ENCODE measurements around the gene ANKRD52.

ANKRD52 gene

DNA sequence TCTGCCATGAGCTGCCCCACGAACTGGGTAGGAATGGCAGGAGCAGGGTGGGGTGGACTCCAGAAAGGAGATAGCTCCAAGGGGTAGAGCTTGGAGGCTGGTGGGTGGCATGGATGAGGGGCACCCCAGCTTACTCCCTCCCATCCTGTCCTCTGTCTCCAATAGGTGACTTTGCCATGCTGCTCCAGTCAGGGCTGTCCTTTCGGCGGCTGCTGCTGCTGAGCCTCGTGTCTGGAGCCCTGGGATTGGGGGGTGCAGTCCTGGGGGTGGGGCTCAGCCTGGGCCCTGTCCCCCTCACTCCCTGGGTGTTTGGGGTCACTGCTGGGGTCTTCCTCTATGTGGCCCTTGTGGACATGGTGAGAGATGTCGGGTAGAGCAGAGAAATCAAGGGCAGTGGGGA lies 21.2 kb downstream of the ANKRD52 start:
- DNase-seq = no peak

- DNase-seq = no peak
Measured at GRCh38 chr12:56236091-56236490, 22.1 kb downstream of the ANKRD52 start.

- DNase-seq = no peak
Measured at GRCh38 chr12:56234746-56235436, 23.3 kb downstream of the ANKRD52 start.

DNA sequence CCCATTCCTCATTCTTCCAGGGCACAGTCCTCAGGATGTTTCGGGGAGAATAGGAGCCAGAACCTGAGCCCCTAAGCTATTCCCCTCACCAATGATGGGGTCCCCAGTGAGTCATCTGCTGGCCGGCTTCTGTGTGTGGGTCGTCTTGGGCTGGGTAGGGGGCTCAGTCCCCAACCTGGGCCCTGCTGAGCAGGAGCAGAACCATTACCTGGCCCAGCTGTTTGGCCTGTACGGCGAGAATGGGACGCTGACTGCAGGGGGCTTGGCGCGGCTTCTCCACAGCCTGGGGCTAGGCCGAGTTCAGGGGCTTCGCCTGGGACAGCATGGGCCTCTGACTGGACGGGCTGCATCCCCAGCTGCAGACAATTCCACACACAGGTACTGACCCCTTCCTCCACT lies 27.0 kb downstream of the ANKRD52 start:
- no peak for DNase-seq

DNA sequence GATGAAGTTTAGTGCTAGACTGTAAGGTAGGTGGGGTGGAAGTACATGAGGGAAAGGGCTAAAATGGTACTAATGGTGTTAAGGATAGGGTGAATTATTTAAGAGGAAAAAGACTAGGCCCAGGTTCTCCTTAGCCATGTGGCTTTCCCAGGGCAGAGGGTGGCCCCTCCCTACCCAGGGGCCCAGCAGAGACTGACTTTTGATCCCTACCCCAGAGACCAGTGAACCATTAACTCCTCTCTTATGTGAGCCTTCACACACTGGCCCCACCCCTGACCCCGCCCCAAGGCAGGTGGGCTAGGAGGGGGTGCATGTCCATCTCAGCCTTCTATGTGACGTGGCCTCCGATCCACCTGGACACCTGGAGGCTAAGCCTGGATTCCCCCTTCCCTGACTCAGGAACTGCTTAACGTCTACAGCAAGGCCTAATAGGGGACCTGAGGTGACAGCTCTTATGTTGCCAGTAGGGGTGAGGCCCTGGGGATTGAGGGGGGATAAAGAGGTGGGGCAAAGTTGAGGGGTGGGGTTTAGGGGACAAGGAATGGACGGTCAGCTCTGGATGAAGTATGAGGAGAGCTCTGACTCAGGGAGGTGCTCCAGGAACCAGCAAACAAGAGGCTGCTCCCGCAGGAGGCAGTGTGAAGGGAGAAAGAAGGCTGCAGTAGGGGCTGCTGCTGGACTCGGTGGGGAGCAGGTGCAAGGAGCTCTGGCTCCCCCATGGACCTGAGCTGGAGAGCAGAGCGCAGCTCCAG lies 27.6 kb downstream of the ANKRD52 start:
- DNase-seq = no peak

GRCh38 chr12:56229916-56230431 lies 28.2 kb downstream of the ANKRD52 start, which contains the start of gene SLC39A5:
SLC39A5 (plus strand) TSS chr12:56230051; CDS start chr12:56231275, 1,224 bp downstream.
- DNase-seq = no peak

DNA sequence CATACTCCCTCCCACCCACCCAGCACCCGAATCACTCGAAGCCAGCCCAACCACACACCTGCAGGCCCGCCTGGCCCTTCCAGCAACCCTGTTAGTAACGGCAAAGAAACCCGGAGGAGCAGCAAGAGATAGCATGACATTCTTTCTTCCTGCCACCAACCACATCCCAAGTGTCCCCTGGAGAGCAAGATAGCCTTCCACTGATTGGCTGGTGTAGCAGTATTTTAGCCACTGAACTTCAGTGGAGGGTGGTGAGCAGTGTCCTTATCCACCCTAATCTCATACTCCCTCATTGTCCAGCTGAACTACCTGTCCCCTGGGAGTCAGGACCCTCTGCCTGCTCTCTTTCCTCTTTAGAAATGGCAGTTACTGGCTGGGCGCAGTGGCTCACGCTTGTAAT lies 29.1 kb downstream of the ANKRD52 start:
- DNase-seq = no peak

DNA sequence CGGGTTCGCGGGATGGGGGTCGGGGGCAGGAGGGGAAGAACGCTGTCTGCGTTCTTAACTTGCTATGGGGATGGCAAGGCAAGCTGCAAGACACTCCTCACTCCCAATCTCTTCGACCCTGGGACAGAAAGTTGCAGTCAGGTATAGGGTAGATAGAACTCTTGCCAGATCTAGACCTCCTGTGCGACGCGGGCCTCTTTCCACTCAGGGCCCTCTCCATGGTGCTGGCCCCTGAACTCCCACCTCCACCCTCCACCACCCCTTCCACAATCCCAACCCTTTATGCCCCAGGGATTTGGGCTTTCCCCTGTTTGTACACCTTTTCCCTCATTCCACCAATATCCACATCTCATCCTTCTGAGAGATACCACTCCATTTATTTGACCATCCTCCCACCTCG lies 33.2 kb downstream of the ANKRD52 start:
- DNase-seq = no peak

- DNase-seq = peak; percentile 96
Measured at GRCh38 chr12:56224102-56224701, 34.0 kb downstream of the ANKRD52 start, which contains the start of gene NABP2. NABP2 (plus strand) TSS chr12:56224342; CDS start chr12:56224857, 515 bp downstream.

- no peak for DNase-seq
Measured at GRCh38 chr12:56223571-56224101, 34.5 kb downstream of the ANKRD52 start.

- DNase-seq = no peak
Measured at GRCh38 chr12:56222531-56222895, 35.7 kb downstream of the ANKRD52 start.

GRCh38 chr12:56221757-56222530 lies 36.2 kb downstream of the ANKRD52 start, which contains the start of gene RNF41:
RNF41 (minus strand) TSS chr12:56221922; CDS start chr12:56214047, 7,875 bp downstream.
- DNase-seq = peak; percentile 91

GRCh38 chr12:56221232-56221756 lies 36.9 kb downstream of the ANKRD52 start:
- DNase-seq = no peak

DNA sequence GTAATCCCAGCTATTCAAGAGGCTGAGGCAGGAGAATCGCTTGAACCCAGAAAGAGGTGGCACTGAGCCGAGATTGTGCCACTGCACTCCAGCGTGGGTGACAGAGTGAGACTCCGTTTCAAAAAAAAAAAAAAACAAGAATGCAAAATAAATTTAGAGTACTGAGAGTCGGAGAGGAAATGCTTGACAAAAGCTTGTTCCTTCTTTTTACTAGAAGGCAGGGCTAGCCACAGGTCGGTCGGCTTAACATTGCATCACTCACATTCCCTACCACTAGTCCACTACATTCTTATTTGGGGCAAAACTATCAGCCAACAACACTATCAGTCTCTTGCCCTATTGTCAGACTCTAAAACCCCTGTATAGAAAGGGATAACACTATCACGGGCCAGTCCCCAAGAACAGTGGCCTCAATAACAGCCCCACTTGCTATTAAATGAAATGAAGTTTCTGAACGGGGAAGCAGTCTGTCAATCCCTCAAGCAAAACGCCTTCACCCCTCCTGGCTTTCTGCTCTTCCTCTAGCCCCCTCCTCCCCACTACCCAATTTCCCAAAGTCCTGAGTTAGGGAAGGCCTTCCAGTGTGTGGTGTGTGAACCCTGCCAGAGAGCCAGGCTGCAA lies 37.5 kb downstream of the ANKRD52 start:
- DNase-seq = no peak

DNA sequence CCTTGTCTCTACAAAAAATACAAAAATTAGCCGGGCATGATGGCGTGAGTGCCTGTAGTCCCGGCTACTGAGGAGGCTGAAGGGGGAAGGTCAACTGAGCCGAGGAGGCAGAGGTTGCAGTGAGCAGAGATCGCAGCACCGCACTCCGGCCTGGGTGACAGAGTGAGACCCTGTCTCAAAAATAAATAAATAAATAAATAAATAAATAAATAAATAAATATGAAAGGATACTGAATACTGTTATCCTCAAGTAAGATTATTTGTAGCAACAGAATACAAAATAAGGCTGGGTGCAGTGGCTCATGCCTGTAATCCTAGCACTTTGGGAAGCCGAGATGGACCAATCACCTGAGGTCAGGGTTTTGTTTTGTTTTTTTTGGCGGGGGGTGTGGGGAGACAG lies 38.3 kb downstream of the ANKRD52 start:
- no peak for DNase-seq

DNA sequence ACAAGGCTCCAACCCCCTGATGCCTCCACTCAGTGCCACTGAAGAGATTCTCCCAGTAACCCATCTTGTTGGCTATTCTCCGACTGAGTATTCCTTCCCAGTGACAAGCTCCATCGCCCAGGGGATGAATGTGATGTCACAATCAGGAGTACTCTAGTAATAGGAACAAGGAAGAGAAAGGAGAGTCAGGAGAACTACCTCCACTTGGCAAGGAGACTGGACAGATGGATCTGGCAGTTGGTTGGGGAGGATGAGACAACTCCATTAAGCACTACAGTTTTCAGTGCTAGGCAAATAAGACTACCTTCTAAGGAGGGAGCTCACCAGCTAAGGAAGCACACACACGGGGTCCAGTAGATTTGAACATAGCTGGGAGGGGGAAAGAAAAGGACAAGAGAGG lies 41.7 kb downstream of the ANKRD52 start:
- DNase-seq = no peak

- no peak for DNase-seq
Measured at GRCh38 chr12:56213878-56214277, 44.3 kb downstream of the ANKRD52 start.

DNA sequence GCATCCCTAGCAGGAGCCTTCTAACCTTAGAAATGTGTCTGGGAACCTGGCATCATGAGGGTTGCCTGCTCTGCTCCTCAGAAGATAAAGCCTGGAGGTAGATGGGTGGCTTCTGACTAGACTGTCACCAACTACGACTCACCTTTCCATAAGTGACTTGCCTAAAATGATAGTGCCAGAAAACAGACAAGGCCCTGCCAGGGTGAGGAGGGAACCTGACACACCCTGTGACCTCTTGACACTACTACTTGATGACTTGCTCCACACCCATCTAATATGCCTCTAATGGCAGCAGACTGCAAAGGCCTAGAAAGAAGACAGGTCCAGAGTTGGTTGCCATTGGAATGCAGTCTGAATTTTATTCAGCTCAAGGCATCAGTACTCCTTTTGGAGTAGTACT lies 45.8 kb downstream of the ANKRD52 start:
- no peak for DNase-seq

GRCh38 chr12:56208006-56208405 lies 50.2 kb downstream of the ANKRD52 start:
- no peak for DNase-seq

DNA sequence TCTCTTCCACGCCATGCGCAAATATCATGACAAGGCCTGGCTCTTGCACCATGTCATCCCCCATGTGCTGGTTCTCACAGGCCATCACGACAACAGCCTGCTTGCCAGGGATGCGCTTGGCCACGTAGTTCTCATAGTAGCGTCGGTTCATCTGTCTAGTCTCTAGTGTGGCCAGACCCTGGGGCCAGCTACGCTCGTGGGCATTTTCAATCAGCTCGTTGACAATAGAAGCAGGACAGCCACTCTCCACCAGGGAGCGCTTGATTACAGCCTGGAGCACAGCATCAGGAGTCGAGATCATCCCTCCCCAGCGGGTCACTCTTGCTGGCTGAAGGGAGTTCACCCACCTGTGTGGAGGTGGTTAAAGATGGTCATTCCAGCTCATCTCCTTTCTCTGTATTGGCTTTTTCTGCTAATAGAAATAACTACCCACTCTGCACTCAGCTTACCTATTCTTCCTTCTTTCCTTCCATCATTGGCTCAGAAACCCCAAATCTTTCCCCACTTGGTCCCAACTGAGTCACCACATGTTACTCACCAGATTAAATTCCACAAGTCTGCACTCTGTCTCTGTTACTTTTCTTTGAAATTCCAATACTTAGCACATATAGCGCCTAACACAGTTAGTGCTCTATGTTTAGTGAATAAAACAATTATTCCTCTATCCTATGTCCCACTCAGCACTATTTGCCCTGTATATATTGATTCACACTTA lies 51.6 kb downstream of the ANKRD52 start:
- peak; percentile 18 for DNase-seq

DNA sequence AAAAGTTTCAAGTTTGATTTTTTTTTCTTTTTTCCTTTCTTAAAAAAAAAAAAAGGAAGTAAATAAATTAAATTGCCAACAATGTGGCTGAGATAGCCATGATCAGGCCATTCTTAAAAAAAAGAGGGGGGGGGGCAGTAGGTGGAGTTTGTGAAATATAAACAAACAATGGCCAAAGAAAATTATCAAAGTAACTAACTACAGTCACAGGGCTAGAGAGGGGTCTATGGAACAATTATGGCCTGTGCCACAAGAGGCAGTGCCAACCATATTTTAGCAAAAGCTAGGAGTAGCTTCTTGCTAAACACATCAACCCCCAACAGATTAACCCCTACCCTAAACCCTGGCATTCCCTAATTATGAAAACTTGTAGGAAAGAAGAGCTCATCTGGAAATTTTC lies 52.7 kb downstream of the ANKRD52 start:
- DNase-seq = no peak
